Central memory CD4-positive, alpha-beta T cell (primary cell): ENCODE measurements around the gene YRDC.
A peak's percentile ranks its signal among the peaks of the same experiment; 100 is the strongest.

Experiments used
- DNase-seq: peaks from one replicate; pipeline ENCODE4 v3.0.0; 2022
- total RNA-seq, 3 experiments: gene quantifications; one replicate each; lab custom pipeline; 2026; lab: John Stamatoyannopoulos, UW

Gene YRDC, protein sequence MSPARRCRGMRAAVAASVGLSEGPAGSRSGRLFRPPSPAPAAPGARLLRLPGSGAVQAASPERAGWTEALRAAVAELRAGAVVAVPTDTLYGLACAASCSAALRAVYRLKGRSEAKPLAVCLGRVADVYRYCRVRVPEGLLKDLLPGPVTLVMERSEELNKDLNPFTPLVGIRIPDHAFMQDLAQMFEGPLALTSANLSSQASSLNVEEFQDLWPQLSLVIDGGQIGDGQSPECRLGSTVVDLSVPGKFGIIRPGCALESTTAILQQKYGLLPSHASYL
- 20.6 to 183 (median 22.6) reads per million in 3 experiments for total RNA-seq

DNA sequence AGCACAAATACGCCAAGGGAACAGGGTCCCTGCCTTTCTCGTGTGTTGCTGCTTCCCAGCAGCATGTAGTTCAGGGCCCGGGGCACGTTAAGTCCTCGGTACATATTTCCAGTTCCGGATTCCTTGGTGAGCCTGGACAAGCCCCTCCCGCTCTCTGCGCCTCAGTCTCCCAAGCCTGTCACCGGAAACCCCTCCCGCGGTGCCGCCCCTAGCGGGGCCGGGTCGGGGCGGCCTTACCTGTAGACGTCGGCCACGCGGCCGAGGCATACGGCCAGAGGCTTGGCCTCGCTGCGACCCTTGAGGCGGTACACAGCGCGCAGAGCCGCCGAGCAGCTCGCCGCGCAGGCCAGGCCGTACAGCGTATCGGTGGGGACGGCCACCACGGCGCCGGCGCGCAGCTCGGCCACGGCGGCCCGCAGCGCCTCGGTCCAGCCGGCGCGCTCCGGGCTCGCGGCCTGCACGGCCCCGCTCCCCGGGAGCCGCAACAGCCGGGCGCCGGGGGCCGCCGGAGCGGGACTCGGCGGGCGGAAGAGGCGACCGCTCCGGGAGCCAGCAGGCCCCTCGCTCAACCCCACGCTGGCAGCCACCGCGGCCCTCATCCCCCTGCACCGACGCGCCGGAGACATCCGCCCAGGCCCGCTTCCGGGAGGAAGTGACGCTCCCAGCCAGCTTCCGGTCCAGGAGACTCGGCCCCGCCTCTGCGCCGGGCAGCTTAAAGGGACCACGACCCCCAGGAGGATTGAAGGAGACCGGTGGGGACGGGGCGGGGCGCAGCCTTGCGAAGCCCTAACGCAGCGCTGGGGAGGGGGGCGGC lies at the start of gene YRDC, which contains the start of gene C1orf122:
Gene YRDC (minus strand): TSS at position 654 of the 814 bp plus-strand sequence. CDS start 28 bp downstream, at position 626.
Gene C1orf122 (plus strand): TSS at position 236 of the 814 bp plus-strand sequence. CDS start 615 bp downstream, outside the sequence.
- DNase-seq = peak; percentile 85

DNA sequence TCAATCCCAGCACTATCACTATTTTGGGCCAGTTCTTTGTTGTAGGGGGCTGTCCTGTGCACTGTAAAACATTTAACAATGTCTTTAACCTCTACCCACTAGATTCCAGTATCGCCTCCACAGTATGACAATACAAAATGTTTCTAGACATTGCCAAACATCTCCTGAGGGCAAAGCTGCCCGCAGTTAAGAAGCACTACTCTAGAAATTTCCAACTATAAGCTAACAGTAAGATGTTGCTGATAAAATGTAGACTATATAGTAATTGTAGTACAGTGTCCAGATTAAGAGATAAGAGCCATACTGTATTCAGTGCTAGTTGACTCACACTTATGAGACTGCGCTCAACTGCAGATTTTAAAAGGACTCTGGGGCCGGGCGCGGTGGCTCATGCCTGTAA lies 46.4 kb upstream of the YRDC start:
- DNase-seq = no peak

DNA sequence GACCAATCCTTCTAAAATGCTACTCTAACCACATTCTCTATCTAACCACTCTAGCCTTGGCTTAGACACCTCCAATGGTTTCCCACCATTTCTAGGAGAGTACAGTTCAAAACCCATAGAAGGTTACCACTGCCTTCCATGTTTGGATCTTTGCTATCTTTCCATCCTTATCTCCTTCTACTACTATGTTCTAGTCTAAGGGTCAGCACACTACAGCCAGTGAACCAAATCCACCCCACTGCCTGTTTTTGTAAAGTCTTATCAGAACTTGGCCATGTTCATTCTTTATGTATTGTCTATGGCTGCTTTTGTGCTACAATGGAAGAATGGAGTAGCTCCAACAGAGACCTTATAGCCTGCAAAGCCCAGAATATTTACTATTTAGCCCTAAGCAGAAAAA lies 45.1 kb upstream of the YRDC start:
- no peak for DNase-seq

DNA sequence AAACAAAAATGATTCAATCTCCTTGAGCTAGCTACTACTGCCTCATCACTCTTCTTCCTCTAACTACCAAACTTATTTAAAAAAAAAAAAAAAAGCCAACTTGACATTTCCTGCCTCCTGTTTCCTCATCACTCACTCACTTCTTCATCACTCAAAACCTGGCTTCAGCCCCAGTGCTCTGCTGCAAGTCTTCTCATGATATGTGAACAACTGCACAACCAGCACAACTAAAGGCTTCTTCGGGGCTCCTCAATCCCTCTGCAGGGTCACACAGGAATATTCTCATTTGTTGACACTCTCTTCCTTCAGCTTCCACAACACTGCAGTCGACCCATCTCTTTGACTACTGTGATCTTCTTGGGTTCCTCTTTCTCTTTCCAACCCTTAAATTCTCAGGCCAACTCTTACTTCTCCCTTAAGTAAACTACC lies 43.8 kb upstream of the YRDC start:
- no peak for DNase-seq

DNA sequence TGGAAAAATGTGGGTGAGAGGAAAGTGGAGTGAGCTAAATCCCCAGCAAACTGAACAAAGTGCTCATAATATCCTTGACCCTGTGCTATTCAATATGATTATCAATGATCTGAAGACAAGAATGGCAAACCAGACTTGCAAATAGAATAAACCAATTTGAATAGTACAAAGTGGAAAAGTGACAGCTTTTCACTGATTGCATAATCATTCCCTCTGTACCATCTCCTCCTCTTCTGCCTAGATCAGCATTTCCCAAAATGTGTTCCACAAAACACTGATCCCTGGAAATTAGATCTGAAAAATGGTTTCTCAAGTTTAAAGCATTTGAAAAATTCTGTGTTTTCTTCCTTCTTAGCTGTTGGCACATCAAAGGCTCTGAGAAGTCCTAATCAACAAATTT lies 43.3 kb upstream of the YRDC start:
- DNase-seq = no peak

DNA sequence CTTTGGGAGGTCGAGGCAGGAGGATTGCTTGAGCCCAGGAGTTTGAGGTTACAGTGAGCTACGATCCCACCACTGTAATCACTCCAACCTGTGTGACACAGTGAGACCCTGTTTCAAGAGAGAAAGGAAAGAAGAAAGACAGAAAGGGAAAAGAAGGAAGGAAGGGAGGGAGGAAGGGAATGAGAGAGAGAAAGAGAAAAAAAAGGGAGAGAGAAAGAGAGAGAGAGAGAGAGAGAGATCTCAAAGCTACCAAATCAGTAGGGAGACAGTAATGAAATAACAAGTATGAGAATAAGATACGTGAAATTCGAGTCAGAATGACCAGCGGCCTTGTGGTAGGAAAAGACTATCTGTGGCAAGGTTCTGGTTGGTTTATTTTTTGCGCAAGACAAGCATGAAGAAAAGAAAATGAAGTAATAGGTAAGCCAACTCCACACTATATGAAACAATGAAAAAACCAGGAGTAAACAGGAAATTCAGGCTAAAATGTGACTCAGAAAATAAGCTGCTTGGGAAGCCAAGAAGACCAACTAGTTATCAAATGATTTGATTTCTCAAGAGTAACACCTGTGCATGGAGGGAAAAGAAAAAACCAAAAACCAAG lies 42.4 kb upstream of the YRDC start:
- no peak for DNase-seq

DNA sequence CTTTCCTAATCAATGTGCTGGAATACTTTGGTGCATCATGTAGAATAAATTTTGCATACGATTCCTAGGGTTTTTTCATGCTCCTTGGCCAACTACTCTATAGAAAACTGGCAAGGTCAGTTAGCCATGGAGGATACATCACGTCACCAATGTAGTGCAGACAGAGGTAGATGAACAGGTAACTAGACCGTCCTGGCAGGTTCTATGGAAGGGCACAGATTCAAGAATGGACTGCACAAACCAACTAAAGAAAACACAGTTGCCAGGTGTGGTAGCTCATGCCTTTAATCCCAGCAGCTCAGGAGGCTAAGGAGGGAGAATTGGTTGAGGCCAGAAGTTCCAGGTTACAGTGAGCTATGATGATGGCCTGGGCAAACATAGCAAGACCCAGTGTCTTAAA lies 41.5 kb upstream of the YRDC start:
- no peak for DNase-seq

DNA sequence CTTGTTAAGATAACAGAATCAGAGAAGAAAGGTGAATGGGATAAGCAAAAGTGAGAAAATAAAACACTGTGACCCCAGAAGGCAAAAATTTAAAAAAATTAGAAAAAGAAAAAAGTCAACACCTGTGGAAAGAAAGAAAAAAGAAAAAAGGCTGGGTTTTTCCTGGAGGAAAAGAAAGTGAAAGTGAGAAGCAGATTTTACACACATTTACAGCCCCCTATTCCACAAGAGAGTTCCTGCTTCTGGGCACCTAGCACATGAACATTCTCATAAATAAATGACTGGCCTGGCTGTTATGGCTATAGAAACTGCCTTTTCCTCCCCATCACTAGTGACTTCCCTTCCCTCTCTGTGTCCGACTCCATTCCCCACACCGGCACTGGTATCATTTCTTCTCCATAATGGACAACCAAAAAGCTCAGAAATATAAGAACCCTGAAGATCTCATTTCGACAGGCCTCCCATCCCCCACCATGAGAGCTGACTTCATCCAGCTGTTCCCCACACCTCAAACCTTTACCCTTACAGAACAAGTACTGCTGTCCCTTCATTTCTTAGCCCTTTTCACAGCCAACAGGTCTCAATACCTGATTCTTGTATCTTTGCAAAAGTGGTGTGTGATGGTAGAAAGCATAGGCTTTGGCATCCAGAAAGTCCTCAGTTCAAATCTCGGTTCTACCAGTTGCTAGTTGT lies 38.8 kb upstream of the YRDC start:
- DNase-seq = no peak

DNA sequence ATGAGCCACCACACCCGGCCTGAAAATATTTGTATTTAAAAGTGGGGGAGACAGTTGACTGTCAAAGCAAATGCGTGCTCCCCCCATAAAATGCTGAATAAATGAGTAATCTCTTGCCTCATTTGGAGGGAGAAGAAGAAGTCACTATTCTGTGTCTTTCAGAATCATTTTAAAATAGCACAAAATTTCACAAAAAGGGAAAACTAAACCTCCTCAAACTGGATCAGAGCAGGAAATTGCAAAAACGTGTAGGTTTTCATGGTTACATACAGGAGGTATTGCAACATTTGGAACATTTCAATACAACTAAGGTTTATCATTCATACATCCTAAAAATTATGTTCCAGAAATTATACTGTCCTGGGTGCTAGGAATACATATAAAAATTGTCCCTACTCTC lies 37.8 kb upstream of the YRDC start:
- DNase-seq = no peak

DNA sequence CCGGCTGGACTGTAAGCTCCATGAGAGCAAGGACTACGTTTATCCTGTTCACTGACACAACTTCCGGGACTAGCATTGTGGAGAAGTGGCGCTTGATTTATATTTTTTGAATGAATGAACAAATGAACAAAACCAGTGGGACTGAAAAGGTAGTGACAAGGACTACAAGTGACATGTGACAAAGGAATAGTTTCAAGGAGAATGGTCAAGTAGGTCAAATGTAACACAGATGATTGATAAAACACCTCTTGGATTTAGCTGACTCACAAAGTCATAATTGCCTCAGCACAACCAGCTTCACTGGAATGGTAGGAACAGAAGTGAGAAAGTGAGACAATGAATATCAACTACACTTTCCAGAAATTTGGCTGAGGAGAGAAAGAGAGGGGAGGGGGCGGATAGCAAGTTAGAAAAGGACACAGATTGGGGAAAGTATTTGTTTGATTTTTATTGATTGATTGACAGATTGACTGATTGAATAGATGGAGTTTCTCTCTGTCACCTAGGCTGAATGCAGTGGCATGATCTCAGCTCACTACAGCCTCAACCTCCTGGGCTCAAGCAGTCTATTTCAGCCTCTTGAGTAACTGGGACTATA lies 37.1 kb upstream of the YRDC start:
- no peak for DNase-seq

DNA sequence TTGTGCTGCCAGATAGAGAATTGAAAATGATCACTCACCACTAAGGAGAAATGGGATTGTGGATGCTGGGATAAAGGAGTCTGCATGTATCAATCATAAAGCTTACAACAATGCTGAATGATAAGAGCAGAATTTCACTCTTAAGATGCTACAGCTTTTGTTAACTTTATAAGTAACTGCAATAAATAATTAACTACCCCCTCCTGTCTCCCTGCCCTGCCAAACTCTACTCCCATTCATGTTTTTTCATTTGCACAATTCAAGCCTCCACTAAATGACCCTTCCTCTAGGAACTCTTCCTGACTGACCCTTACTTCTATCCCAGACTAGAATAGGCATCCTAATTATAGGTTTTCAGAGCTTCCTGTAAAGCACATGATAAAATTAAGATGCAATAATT lies 36.5 kb upstream of the YRDC start:
- no peak for DNase-seq

DNA sequence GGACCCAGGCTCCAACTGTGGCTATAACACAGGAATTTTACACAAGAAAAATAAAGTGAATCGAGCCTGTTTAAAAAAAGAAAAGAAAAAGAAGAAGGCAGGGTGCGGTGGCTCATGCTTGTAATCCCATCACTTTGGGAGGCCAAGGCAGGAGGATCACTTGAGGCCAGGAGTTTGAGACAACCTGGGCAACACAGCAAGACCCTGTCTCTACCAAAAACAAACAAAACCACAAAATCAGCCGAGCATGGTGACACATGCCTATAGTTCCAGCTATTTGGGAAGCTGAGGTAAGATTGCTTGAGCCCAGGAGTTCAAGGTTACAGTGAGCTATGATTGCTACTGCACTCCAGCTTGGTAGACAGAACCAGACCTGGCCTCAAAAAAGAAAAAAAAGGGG lies 33.6 kb upstream of the YRDC start:
- no peak for DNase-seq

DNA sequence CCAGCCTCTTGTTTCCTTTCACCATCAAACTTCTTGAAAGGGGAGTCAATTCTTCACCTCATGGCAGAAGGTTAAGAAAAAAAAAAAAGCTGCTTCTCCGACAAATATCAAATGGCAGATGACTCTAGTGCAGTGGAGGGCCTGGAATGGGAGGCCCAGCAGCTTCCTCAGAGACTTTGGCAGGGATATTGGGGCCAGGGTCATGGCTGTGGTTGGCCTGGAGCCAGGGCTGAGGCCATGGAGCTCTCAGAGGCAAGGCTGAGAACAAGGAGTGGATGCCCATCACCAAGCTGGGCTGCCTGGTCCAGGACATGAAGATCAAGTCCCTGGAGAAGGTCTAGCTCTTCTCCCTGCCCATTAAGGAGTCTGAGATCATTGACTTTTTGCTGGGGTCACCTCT lies 32.7 kb upstream of the YRDC start:
- DNase-seq = no peak

DNA sequence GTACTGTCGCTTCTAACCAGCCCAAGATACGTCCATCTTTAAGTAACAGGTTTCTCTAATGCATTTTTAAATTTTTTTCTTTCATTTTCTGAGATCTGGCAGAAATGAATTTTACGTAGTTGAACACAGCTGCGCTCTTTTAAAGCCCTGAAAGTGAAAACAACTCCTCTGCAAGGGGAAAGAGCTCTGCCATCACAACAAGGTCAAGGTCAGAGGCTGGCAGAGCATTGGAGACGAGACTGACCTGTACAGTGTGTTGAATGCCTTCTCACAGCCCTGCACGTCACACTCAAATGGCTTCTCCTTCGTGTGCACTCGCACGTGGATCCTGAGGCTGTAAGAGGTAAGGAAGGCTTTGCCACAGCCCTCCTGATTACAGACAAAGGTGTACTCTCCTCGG lies 31.7 kb upstream of the YRDC start:
- DNase-seq = no peak

DNA sequence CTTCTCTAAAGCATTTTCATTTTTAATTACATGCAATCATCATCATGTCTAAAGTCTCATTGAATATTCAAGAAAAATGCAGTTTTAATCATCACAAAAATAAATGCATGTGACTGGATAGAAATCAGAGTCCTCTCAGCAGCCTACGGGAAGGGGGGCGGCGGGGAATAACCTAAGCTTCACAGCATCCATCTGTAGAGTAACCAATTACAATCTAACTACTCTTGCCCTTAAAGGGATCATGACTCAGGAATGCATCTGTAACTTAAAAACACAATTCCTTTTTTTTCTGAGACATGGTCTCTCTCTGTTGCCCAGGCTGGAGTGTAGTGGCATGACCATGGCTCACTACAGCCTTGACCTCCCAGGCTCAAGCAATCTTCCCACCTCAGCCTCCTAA lies 28.8 kb upstream of the YRDC start:
- DNase-seq = no peak

DNA sequence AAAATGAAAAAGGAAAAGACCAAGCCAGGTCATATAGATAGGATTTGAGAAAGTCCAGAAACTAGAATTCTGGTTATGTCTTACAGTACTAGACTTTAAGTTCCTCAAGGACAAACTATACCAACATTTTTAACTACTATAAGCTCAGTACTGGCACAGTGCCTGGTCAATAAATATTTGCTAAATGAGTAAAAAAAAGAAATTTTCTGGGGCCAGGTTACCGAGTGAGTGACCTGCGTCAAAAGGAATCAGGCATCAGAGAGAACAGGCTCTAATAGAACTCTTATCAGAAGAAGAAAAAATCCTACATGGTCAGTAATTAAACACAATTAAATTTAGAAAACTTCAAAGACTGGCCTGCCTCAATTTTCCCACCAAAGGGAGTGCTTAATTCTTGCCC lies 23.8 kb upstream of the YRDC start:
- no peak for DNase-seq

DNA sequence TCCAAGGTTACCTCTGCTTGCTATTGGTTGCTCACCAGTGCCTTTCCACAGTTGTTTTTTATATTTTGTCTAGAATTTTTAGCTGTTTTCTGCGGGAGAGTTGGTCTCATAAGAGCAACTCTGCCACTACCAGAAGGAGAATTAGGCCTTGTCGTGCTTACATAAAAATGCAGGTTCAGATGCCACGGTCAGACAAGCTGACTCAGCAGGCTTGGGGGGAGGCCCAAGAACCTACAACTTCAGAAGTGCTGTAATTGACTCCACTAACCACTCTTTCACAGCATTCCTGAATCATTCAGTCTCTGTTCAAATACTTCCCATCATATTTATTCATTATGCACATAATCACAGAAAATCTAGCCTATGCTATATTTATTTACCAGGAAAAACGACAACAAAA lies 23.1 kb upstream of the YRDC start:
- no peak for DNase-seq

DNA sequence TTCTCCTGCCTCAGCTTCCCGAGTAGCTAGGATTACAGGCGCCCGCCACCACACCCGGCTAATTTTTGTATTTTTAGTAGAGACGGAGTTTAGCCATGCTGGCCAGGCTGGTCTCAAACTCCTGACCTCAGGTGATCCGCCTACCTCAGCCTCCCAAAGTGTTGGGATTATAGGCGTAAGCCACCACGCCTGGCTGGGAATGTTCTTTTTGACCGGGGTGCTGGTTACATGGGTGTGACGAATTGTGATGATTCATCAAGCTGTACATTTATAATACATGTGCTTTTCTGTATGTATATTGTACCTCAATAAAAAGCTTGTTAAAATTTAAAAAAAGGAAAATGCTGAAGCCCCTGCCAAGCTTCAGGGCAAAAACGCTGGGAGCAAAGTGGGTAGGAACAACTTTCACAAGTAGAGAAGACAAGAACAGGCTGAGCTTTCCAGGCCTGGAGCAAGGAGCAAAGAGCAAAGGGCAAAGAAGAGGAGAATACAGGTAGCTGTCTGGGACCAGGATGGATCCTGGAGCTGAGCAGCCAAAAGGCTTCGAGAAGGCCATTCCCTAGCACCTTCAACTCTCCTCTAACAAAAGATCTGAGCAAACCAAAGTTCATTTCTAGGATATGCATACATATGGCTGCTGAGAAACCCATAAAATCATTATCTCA lies 20.5 kb upstream of the YRDC start:
- DNase-seq = no peak

DNA sequence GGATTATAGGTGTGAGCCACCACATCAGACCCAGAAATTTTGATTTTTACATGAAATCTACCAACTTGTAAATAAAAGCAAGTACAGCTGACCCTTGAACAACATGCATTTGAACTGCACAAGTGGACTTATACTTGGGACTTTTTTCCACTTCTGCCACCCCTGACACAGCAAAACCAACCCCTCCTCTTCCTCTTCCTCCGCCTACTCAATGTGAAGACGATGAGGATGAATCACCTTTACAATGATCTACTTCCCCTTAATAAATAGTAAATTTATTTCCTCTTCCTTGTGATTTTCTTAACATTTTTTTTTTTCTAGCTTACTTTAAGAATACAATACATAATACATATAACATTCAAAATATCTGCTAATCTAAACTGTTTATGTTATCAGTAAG lies 17.5 kb upstream of the YRDC start:
- DNase-seq = no peak

DNA sequence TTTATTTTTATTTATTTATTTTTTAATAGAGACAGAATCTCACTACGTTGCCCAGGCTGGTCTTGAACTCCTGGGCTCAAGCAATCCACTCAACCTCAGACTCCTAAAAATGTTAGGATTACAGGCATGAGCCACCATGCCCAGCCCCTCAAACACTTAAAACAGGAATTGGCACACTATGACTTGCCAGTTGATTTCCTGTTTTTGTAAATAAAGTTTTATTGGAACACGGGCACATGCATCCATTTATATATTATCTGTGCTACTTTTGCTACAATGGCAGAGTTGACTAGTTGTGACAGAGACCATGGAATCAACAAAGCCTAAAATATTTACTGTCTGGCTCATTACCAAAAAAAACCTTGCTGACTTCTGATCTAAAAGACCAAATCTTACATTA lies 16.0 kb upstream of the YRDC start:
- no peak for DNase-seq

DNA sequence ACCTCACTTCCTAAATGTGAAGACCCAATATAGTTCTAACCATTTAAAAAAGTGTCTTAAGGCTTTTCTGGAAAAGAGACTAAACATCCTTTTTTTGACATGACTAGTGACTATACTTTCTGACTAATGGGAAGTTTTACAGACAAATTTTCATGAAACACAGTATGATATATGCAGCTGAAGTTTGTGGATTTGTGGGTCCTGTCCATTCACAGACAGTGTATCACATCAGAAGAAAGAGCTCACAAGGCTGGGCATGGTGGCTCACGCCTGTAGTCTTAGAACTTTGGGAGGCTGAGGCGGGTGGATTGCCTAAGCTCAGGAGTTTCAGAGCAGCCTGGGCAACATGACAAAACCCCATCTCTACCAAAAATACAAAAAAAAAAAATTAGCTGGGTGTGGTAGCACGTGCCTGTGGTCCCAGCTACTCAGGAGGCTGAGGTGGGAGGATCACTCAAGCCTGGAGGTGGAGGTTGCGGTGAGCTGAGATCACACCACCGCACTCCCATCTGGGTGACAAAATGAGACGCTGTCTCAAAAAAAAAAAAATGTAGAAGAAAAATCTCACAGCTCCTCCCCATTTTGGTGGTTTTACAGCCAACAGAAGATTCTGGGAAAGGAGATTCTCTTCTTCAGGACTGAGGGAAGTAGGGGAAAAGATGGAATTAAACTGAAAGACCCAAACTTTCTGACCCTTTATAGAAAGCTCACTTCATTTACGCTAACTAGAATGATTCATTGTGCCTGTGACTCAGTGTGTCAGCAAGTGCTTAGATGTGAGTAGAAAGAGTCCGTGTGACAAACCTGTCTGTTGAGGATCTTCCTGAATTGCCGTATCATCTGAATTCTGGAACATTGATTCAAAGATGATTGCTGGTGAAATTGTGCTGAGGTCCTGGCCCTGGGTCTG lies 15.2 kb upstream of the YRDC start:
- DNase-seq = no peak
